Stromal cell of bone marrow (primary cell): ENCODE data around the gene RAB5B.
"Not testable (repeated sequence)": the region's sequence is repeated elsewhere in the genome, so short reads cannot be mapped to it uniquely, and the experiment has no call there.

Source experiments
- DNase-seq: peaks from one replicate; pipeline ENCODE4 v3.0.0-alpha.2; 2012; ENCODE audit warnings: low read depth

RAB5B gene

GRCh38 chr12:55942055-55942454, 31.8 kb upstream of the RAB5B start:
- no peak for DNase-seq

- DNase-seq, result no peak
Measured at GRCh38 chr12:55942577-55943136, 31.2 kb upstream of the RAB5B start.

- no peak for DNase-seq
Measured at GRCh38 chr12:55946553-55946952, 27.3 kb upstream of the RAB5B start.

- no peak for DNase-seq
Measured at GRCh38 chr12:55955344-55955743, 18.5 kb upstream of the RAB5B start.

- DNase-seq, result no peak
Measured at GRCh38 chr12:55955800-55956508, 17.9 kb upstream of the RAB5B start.

GRCh38 chr12:55957106-55957859, 16.6 kb upstream of the RAB5B start:
- no peak for DNase-seq

GRCh38 chr12:55963760-55964159, 10.1 kb upstream of the RAB5B start:
- no peak for DNase-seq

- no peak for DNase-seq
Measured at GRCh38 chr12:55965240-55965639, 8.6 kb upstream of the RAB5B start.

- DNase-seq, result no peak
Measured at GRCh38 chr12:55965941-55966407, 7.9 kb upstream of the RAB5B start, which contains the start of gene PMEL. Gene PMEL (minus strand): TSS chr12:55966042. CDS start chr12:55966011, 31 bp downstream.

GRCh38 chr12:55966408-55967281, 7.2 kb upstream of the RAB5B start, which contains the start of gene CDK2:
Gene CDK2 (plus strand): TSS chr12:55966830. CDS start chr12:55967009, 179 bp downstream.
- DNase-seq, result peak; percentile 64

- no peak for DNase-seq
Measured at GRCh38 chr12:55969356-55969755, 4.5 kb upstream of the RAB5B start.

- no peak for DNase-seq
Measured at GRCh38 chr12:55970775-55971174, 3.1 kb upstream of the RAB5B start.

GRCh38 chr12:55972042-55972441, 1.8 kb upstream of the RAB5B start:
- DNase-seq, result no peak

GRCh38 chr12:55972456-55972855, 1.4 kb upstream of the RAB5B start:
- DNase-seq, result no peak

- DNase-seq, result no peak
Measured at GRCh38 chr12:55972911-55973598, 823 bp upstream of the RAB5B start.

- DNase-seq, result no peak
Measured at GRCh38 chr12:55974308-55974730, 441 bp downstream of the RAB5B start.

GRCh38 chr12:55978393-55978792, 4.5 kb downstream of the RAB5B start:
- no peak for DNase-seq

- no peak for DNase-seq
Measured at GRCh38 chr12:55979069-55979468, 5.2 kb downstream of the RAB5B start.

- not testable (repeated sequence) for DNase-seq
Measured at GRCh38 chr12:55981882-55982281, 8.0 kb downstream of the RAB5B start.

GRCh38 chr12:55982319-55982936, 8.6 kb downstream of the RAB5B start:
- DNase-seq, result no peak
